ENCODE data around the gene CARNS1. TPM values are rescaled to one million over a fixed set of nuclear protein-coding genes. Genes with fewer than 3 reads are reported as not detected.

Gene CARNS1
- total and polyA plus RNA-seq, 9 of the 15 experiments (the other 6 are each of a cell fraction or from before 2014, with no cell fraction given), result 0.01 to 0.18 (median 0.06) TPM; not detected in 3

GRCh38 chr11:67420646-67421429 is 5.4 kb downstream of the CARNS1 start (continued):
- TF ChIP-seq ZNF280B (CRISPR knock-in tag; IDR thresholded peaks at IDR 0.05) (no peak), ZNF318 (IDR thresholded peaks at IDR 0.05; ENCODE audit: borderline replicate concordance in 1 of 2, low read depth in 1 of 2) (no peak), ZSCAN32 (CRISPR knock-in tag; IDR thresholded peaks at IDR 0.05) (no peak), POLR2AphosphoS2 (IDR thresholded peaks at IDR 0.05; ENCODE audit: low read length) (no peak), MITF (IDR thresholded peaks at IDR 0.05) (no peak), E2F5 (CRISPR knock-in tag; IDR thresholded peaks at IDR 0.05) (no peak), MAZ (CRISPR knock-in tag; conservative IDR thresholded peaks at IDR 0.05 in 1 of 2, IDR thresholded peaks at IDR 0.05 in 1 of 2) (peak; percentile 68 to 78; a peak in 2 of 4 replicates), CCAR2 (IDR thresholded peaks at IDR 0.05; ENCODE audit: low read depth, low read length) (no peak)

Data from K562 (cell line).